ENCODE data around the gene CDH4. TPM values are rescaled to one million over a fixed set of nuclear protein-coding genes. Genes with fewer than 3 reads are reported as not detected.

CDH4 gene
- total RNA-seq, 2 experiments from 2014 or later, result 0.11 to 0.18 TPM

DNA sequence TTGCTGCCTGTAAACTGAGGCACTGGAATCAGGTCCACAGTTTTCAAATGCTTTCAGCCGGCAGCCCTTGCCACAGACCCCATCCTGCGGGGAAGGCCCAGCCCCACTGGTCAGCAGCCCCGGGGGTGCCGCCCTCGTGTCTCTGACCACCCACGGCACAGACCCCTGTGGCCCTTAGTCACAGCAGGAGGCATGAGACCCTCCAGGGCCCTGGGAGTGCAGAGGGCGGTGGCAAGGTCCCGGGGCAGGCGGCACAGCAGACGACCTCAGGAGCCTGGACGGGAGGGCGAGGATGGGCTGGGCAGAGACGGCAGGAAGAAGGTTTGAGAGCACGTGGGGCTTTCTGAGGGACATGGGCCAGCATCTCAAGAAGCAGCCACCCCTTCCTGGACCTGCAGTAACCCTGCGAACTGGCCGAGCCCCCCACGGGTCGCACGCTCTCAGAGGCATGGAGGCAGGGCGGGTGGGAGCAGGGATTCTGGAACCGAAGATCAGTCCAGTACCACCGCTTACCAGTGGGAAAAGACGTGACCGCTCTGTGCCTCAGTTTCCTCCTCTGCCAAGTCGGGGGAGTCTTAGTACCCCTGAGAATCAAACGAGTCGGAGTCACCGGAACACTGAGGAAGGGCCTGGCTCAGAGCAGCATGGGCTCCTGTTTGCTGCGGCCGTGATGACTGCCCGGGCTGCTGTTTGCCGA is 672.9 kb downstream of the CDH4 start:
- Mint-ChIP-seq H3K4me1 (ENCODE audit: low read depth) (no peaks in the 10 kb centered on the region), H3K9me3 (no peaks in the 10 kb centered on the region), H3K27me3 (no peaks in the 10 kb centered on the region), H3K36me3 (ENCODE audit: low read depth) (no peaks in the 10 kb centered on the region), H3K4me3 (no peak overlapping the region), H3K27ac (no peak overlapping the region)
- ATAC-seq (no peak), DNase-seq (no peak)
- intact Hi-C loops (cut with micrococcal nuclease), result no loop called here
- TF ChIP-seq, protein P1, sequence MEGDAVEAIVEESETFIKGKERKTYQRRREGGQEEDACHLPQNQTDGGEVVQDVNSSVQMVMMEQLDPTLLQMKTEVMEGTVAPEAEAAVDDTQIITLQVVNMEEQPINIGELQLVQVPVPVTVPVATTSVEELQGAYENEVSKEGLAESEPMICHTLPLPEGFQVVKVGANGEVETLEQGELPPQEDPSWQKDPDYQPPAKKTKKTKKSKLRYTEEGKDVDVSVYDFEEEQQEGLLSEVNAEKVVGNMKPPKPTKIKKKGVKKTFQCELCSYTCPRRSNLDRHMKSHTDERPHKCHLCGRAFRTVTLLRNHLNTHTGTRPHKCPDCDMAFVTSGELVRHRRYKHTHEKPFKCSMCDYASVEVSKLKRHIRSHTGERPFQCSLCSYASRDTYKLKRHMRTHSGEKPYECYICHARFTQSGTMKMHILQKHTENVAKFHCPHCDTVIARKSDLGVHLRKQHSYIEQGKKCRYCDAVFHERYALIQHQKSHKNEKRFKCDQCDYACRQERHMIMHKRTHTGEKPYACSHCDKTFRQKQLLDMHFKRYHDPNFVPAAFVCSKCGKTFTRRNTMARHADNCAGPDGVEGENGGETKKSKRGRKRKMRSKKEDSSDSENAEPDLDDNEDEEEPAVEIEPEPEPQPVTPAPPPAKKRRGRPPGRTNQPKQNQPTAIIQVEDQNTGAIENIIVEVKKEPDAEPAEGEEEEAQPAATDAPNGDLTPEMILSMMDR (IDR thresholded peaks at IDR 0.05), result no peak
- ChIA-PET POLR2A (no interaction called here), CTCF (no interaction called here)

DNA sequence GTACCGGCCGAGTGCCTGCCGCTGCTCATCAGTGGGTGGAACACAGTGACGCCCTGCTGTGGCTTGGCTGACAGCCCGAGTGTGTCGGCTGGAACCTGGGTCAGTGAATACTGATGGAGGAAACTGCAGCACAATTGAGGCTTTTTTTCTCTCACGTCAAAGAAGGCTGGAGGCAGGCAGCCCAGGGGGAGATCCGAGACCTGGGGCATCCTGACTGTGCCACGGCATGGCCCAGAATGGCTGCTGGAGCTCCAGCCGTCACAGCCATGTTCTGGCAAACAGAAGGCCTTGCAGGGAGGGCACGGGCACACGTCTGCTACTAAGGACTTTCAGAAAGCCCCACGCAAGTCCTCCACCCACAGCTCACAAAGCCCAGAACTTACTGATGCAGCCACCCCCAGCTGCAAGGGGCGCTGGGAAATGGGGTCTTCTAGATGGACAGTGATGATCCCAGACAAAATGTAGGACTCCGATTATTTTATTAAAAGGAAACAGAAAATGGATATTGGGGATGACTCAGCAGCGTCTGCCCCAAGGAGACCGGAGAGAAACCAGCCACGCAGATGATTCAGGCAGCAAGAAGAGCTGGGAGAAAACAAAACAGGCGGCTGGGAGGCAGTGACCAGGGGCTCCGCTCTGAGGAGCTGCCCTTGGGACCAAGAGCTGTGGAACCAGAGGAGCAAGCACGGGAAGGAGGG is 673.6 kb downstream of the CDH4 start:
- intact Hi-C loops (cut with micrococcal nuclease), result no loop called here
- Mint-ChIP-seq H3K36me3 (ENCODE audit: low read depth) (no peaks in the 10 kb centered on the region), H3K27me3 (no peaks in the 10 kb centered on the region), H3K4me1 (ENCODE audit: low read depth) (no peaks in the 10 kb centered on the region), H3K4me3 (no peak overlapping the region), H3K9me3 (no peaks in the 10 kb centered on the region), H3K27ac (no peak overlapping the region)
- DNase-seq (no peak), ATAC-seq (no peak)
- TF ChIP-seq, protein P1 (IDR thresholded peaks at IDR 0.05), result no peak
- ChIA-PET CTCF (no interaction called here), POLR2A (no interaction called here)

DNA sequence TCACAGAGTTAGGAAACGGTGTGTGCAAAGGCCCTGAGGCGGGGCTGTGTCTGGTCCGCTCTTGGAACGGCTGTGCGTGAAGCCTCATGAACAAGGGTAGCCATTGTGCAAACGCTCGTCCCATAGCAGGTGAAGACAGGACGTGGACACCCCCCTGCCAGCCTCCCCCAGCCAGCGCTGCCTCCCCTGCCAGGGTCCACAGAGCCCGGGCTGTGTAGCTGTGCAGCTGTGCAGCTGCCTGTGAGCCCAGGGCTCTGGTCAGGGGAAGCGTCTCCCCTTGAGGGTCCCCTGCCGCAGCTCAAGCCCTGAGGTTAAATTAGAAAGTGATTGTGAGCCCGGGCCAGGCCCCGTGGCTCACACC is 674.2 kb downstream of the CDH4 start:
- H3K4me1 Mint-ChIP-seq (ENCODE audit: low read depth), result no peaks in the 10 kb centered on the region

DNA sequence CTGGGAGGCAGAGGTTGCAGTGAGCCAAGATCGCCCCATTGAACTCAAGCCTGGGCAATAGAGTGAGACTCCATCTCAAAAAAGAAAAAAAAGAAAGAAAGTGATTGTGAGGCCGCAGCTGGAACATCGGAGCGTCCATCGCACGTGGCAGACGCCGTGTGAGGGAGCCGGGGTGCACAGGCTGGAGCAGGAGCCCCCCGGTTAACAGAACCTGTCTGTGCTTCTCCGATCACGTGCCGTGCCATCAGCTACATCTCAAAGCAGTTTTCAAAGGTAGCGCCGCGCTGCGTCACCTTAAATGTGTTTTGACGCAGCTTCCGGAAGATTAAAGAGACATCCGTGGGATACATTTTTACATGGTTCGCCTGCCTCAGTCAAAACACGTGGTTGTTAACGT is 674.7 kb downstream of the CDH4 start:
- Mint-ChIP-seq H3K27me3 (no peaks in the 10 kb centered on the region), H3K36me3 (ENCODE audit: low read depth) (no peaks in the 10 kb centered on the region), H3K4me3 (no peak overlapping the region), H3K9me3 (no peaks in the 10 kb centered on the region), H3K27ac (no peak overlapping the region), H3K4me1 (ENCODE audit: low read depth) (no peaks in the 10 kb centered on the region)
- CTCF ChIA-PET, result no interaction called here
- intact Hi-C loops (cut with micrococcal nuclease), result no loop called here
- TF ChIP-seq, protein P1 (IDR thresholded peaks at IDR 0.05), result no peak
- ATAC-seq (no peak), DNase-seq (no peak)
- POLR2A ChIA-PET, result no interaction called here

More for the DNA sequence above, 674.2 kb downstream of the CDH4 start:
- ATAC-seq (no peak), DNase-seq (no peak)
- Mint-ChIP-seq H3K9me3 (no peaks in the 10 kb centered on the region), H3K36me3 (ENCODE audit: low read depth) (no peaks in the 10 kb centered on the region), H3K27ac (no peak overlapping the region), H3K4me3 (no peak overlapping the region), H3K27me3 (no peaks in the 10 kb centered on the region)
- ChIA-PET CTCF (no interaction called here), POLR2A (no interaction called here)
- intact Hi-C loops (cut with micrococcal nuclease), result no loop called here
- TF ChIP-seq, protein P1 (IDR thresholded peaks at IDR 0.05), result no peak

DNA sequence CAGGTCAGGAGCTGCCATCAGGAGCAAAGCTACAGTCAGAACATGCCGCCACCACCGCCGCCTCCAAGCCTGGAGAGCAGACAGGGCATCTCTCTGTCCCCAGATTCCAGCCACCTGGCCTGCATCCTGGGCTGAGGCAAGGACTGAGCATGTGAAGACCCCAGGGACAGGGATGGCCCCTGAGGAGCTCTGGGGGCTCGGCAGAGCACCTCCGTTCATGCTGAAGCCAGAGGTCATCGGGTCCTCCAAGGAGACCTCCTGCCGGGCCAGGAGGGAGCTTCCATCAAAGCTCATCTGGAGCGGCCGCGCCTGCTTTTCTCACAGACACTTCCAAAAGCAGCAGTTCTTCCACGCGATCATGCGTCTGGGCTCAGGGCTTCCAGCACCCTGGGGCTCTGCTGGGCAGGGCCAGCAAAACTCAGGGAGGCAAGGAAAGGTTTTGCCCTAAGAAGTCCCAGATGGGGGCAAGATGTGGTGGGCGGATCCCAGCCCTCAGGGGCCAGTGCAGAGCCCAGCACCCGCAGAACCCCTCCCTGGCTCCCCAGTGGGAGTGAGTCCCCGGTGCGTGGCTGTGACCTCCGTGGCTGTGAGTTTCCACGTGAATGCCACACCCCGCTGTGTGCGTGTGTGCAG is 675.2 kb downstream of the CDH4 start:
- DNase-seq (no peak), ATAC-seq (no peak)
- Mint-ChIP-seq H3K4me1 (ENCODE audit: low read depth) (no peaks in the 10 kb centered on the region), H3K36me3 (ENCODE audit: low read depth) (no peaks in the 10 kb centered on the region), H3K9me3 (no peaks in the 10 kb centered on the region), H3K27ac (no peak overlapping the region), H3K4me3 (no peak overlapping the region), H3K27me3 (no peaks in the 10 kb centered on the region)
- ChIA-PET CTCF (no interaction called here), POLR2A (no interaction called here)
- intact Hi-C loops (cut with micrococcal nuclease), result no loop called here
- TF ChIP-seq, protein P1 (IDR thresholded peaks at IDR 0.05), result no peak
